PC-9 (cell line): ENCODE measurements around the gene ROR2. TPM values are rescaled to one million over a fixed set of nuclear protein-coding genes. Genes with fewer than 3 reads are reported as not detected.

Experiments used
- BruUV-seq: library from RNA; stranded (reverse); fragments of 400-500 nt; replicated peaks from 2 replicates; lab custom pipeline; 2021; lab: Mats Ljungman, UMichigan
- CTCF ChIA-PET: fragments of 300-600 bp; sonication (Branson Sonifier 250); formaldehyde crosslinking; loops from one replicate; lab custom pipeline; 2022; ENCODE audit warnings: antibody characterized with exemption; lab: Charles Lee
- POLR2A ChIA-PET: fragments of 300-600 bp; sonication (Branson Sonifier 250); formaldehyde crosslinking; loops from one replicate; lab custom pipeline; 2022; ENCODE audit warnings: antibody characterized with exemption; ENCODE audit not compliant: unreplicated experiment; lab: Charles Lee
- DNase-seq, 2 experiments: peaks; one replicate each; pipeline versions ENCODE4 v3.0.0 to v3.0.0-alpha.2; 2015 to 2022; ENCODE audit warnings: mixed read lengths in 1 of 2
- H2AFZ ChIP-seq: fragments of 200-600 bp; sonication (generic); 2 replicates; pipeline ENCODE4 v1.8.1; 2017; ENCODE audit warnings: antibody characterized with exemption
- H3F3A ChIP-seq: fragments of 200-600 bp; sonication (generic); 2 replicates; pipeline ENCODE4 v1.8.1; 2017; ENCODE audit warnings: antibody characterized with exemption, mild to moderate bottlenecking, low read depth; ENCODE audit not compliant: insufficient read depth
- H3K27ac ChIP-seq: fragments of 200-600 bp; sonication (generic); 2 replicates; pipeline ENCODE4 v1.6.1; 2016; ENCODE audit warnings: mixed run types
- H3K27me3 ChIP-seq: fragments of 200-600 bp; sonication (generic); 2 replicates; pipeline ENCODE4 v1.6.1; 2016; ENCODE audit warnings: low read depth, mixed run types; ENCODE audit not compliant: insufficient read depth
- H3K36me3 ChIP-seq: fragments of 200-600 bp; sonication (generic); 2 replicates; pipeline ENCODE4 v1.6.1; 2016; ENCODE audit warnings: low read depth, mixed run types
- H3K4me1 ChIP-seq: fragments of 200-600 bp; sonication (generic); replicated peaks from 2 replicates; pipeline ENCODE4 v1.6.1; 2016; ENCODE audit warnings: mixed run types; ENCODE audit not compliant: insufficient read depth
- H3K4me2 ChIP-seq: fragments of 200-600 bp; sonication (generic); 2 replicates; pipeline ENCODE4 v1.6.1; 2017; ENCODE audit warnings: mixed run types
- H3K4me3 ChIP-seq: fragments of 200-600 bp; sonication (generic); 2 replicates; pipeline ENCODE4 v1.6.1; 2016; ENCODE audit warnings: mixed run types
- H3K79me2 ChIP-seq: fragments of 200-600 bp; sonication (generic); 2 replicates; pipeline ENCODE4 v1.6.1; 2017; ENCODE audit warnings: low read depth, mixed run types
- H3K9me2 ChIP-seq: fragments of 200-600 bp; sonication (generic); 2 replicates; pipeline ENCODE4 v1.8.1; 2017; ENCODE audit warnings: mild to moderate bottlenecking; ENCODE audit not compliant: insufficient read depth
- H3K9me3 ChIP-seq: fragments of 200-600 bp; sonication (generic); 2 replicates; pipeline ENCODE4 v1.8.1; 2016; ENCODE audit warnings: low read depth; ENCODE audit not compliant: insufficient read depth
- H4K20me1 ChIP-seq: fragments of 200-600 bp; sonication (generic); 2 replicates; pipeline ENCODE4 v1.8.1; 2017; ENCODE audit not compliant: insufficient read depth
- CTCF ChIP-seq: fragments of 200-600 bp; sonication (generic); conservative IDR thresholded peaks from 2 replicates; pipeline ENCODE4 v1.6.1; 2017; ENCODE audit warnings: mixed run types, antibody characterized with exemption, mild to moderate bottlenecking, moderate library complexity
- EZH2 ChIP-seq: fragments of 200-600 bp; sonication (generic); IDR thresholded peaks from 2 replicates; pipeline ENCODE4 v1.8.0; 2017; ENCODE audit warnings: antibody characterized with exemption, low read depth
- intact Hi-C: fragments of 100-400 bp; cut with micrococcal nuclease; formaldehyde crosslinking; loops from one replicate; pipeline ENCODE4 v1.10.0; 2022; ENCODE audit not compliant: unreplicated experiment
- total RNA-seq: library from RNA; stranded (reverse); gene quantifications from 2 replicates; pipeline ENCODE4 v1.2.3, GENCODE V29; 2021

Gene ROR2
- total RNA-seq, 1 experiment from 2014 or later: not detected

- TF ChIP-seq EZH2 (no peak), CTCF (no peak)
- no peaks in the 10 kb centered on the region for H3K36me3 ChIP-seq
- POLR2A ChIA-PET: interaction anchor here (0.6 kb wide), 1 partner anchor 34 kb away, joined by 7 read pairs; no protein-coding TSS in a partner anchor
- BruUV-seq: no TSS peak
- CTCF ChIA-PET: no interaction called here
- no peak overlapping the region for H3K4me3 ChIP-seq
- no peaks in the 10 kb centered on the region for H3K79me2 ChIP-seq
- no peaks in the 10 kb centered on the region for H3K27me3 ChIP-seq
- no peak overlapping the region for H2AFZ ChIP-seq
- no peaks in the 10 kb centered on the region for H3F3A ChIP-seq
- H3K9me3 ChIP-seq: no peaks in the 10 kb centered on the region
- no peak for DNase-seq
- no peak overlapping the region for H3K4me2 ChIP-seq
- no peaks in the 10 kb centered on the region for H4K20me1 ChIP-seq
- H3K27ac ChIP-seq: no peak overlapping the region
- H3K4me1 ChIP-seq: no peaks in the 10 kb centered on the region
- no peaks in the 10 kb centered on the region for H3K9me2 ChIP-seq
- intact Hi-C loops: no loop called here
Measured at GRCh38 chr9:91599564-91599963, 350.5 kb downstream of the ROR2 start.

GRCh38 chr9:91591627-91592026 lies 358.4 kb downstream of the ROR2 start:
- CTCF ChIA-PET: no interaction called here
- Histone ChIP-seq H3F3A (no peaks in the 10 kb centered on the region), H3K79me2 (no peaks in the 10 kb centered on the region), H3K9me2 (no peaks in the 10 kb centered on the region), H3K9me3 (no peaks in the 10 kb centered on the region), H3K36me3 (no peaks in the 10 kb centered on the region), H3K4me2 (no peak overlapping the region), H3K27me3 (no peaks in the 10 kb centered on the region; the same call in 1 of the 2 replicates), H3K4me3 (no peak overlapping the region), H3K27ac (no peak overlapping the region), H2AFZ (no peak overlapping the region), H3K4me1 (no peaks in the 10 kb centered on the region), H4K20me1 (no peaks in the 10 kb centered on the region)
- BruUV-seq: no TSS peak
- TF ChIP-seq EZH2 (no peak), CTCF (no peak)
- POLR2A ChIA-PET: no interaction called here
- DNase-seq: no peak
- intact Hi-C loops: no loop called here

- Histone ChIP-seq H3K27ac (no peak overlapping the region), H3K79me2 (no peaks in the 10 kb centered on the region), H3K9me2 (no peaks in the 10 kb centered on the region), H3K27me3 (no peaks in the 10 kb centered on the region; the same call in 1 of the 2 replicates), H4K20me1 (no peaks in the 10 kb centered on the region), H3K4me2 (no peak overlapping the region), H3K36me3 (no peaks in the 10 kb centered on the region), H3K4me3 (no peak overlapping the region), H3K4me1 (no peaks in the 10 kb centered on the region), H3K9me3 (no peaks in the 10 kb centered on the region), H2AFZ (no peak overlapping the region), H3F3A (no peaks in the 10 kb centered on the region)
- intact Hi-C loops: no loop called here
- TF ChIP-seq CTCF (no peak), EZH2 (no peak)
- no TSS peak for BruUV-seq
- CTCF ChIA-PET: no interaction called here
- POLR2A ChIA-PET: no interaction called here
- DNase-seq: no peak
Measured at GRCh38 chr9:91589101-91589553, 360.9 kb downstream of the ROR2 start.
